H1 (cell line): ENCODE results near the gene SCGB3A1. TPM values are rescaled to one million over a fixed set of nuclear protein-coding genes. Genes with fewer than 3 reads are reported as not detected.

Experiments used
- CTCF ChIA-PET: fragments of 300-600 bp; sonication (Branson Sonifier 250); formaldehyde crosslinking; loops from one replicate; lab custom pipeline; 2021; ENCODE audit not compliant: partially characterized antibody; lab: Charles Lee
- POLR2A ChIA-PET: fragments of 300-600 bp; sonication (Branson Sonifier 250); formaldehyde crosslinking; loops from one replicate; lab custom pipeline; 2021; ENCODE audit warnings: inconsistent platforms; ENCODE audit not compliant: partially characterized antibody; lab: Charles Lee
- DNase-seq, 2 experiments: peaks; one replicate each; pipeline versions ENCODE4 v3.0.0 to v3.0.0-alpha.2; 2010 to 2022; ENCODE audit warnings: low spot score in 2 of 2, low read depth in 1 of 2, mixed read lengths in 1 of 2
- FAIRE-seq: peaks from 2 replicates; lab custom pipeline; 2011; peaks lifted over from hg19 to GRCh38; lab: Jason Lieb, UNC
- H2AFZ ChIP-seq: 2 replicates; pipeline ENCODE4 v1.8.1; 2012; ENCODE audit warnings: low read length, inconsistent platforms
- H2AK5ac ChIP-seq: 2 replicates; pipeline ENCODE4 v1.6.1; 2013; ENCODE audit warnings: low read depth, low read length
- H2BK120ac ChIP-seq: replicated peaks from 2 replicates; pipeline ENCODE3; 2013; ENCODE audit warnings: low read depth, low read length, inconsistent platforms
- H2BK12ac ChIP-seq: 2 replicates; pipeline ENCODE4 v1.6.1; 2013; ENCODE audit warnings: low read depth, low read length
- H2BK15ac ChIP-seq: 2 replicates; pipeline ENCODE4 v1.6.1; 2013; ENCODE audit warnings: low read length
- H2BK20ac ChIP-seq: 2 replicates; pipeline ENCODE4 v1.6.1; 2013; ENCODE audit warnings: low read length
- H2BK5ac ChIP-seq: 2 replicates; pipeline ENCODE4 v1.6.1; 2013; ENCODE audit warnings: low read depth, low read length
- H3K14ac ChIP-seq: 2 replicates; pipeline ENCODE4 v1.6.1; 2013; ENCODE audit warnings: inconsistent platforms; ENCODE audit not compliant: insufficient read length
- H3K18ac ChIP-seq: 2 replicates; pipeline ENCODE4 v1.6.1; 2013; ENCODE audit warnings: low read length; ENCODE audit errors: extremely low read depth
- H3K23ac ChIP-seq: 2 replicates; pipeline ENCODE4 v1.6.1; 2013; ENCODE audit warnings: inconsistent platforms; ENCODE audit not compliant: insufficient read length
- H3K23me2 ChIP-seq: 2 replicates; pipeline ENCODE4 v1.6.1; 2013; ENCODE audit warnings: low read depth, low read length
- H3K27ac ChIP-seq: 2 replicates; pipeline ENCODE4 v1.6.1; 2011; ENCODE audit warnings: low read depth, low read length, inconsistent platforms
- H3K27me3 ChIP-seq, 4 experiments: replicated peaks in 1 of 4; 1 replicate in 1 of 4; 2 replicates in 3 of 4; pipeline versions ENCODE4 v1.6.1 to v1.8.1; 2011 to 2013; ENCODE audit warnings: low read length in 3 of 4, mild to moderate bottlenecking in 3 of 4, inconsistent platforms in 2 of 4, mixed read lengths in 2 of 4, moderate library complexity in 1 of 4; ENCODE audit not compliant: control insufficient read depth in 3 of 4, insufficient read depth in 3 of 4; ENCODE audit errors: extremely low read depth in 1 of 4
- H3K36me3 ChIP-seq, 4 experiments: 2 replicates each; pipeline versions ENCODE4 v1.6.1 to v1.8.1; 2011 to 2013; ENCODE audit warnings: mild to moderate bottlenecking in 4 of 4, low read length in 3 of 4, moderate library complexity in 2 of 4, control low read depth in 1 of 4, inconsistent platforms in 1 of 4; ENCODE audit not compliant: insufficient read depth in 4 of 4, control insufficient read depth in 2 of 4
- H3K4ac ChIP-seq: replicated peaks from 2 replicates; pipeline ENCODE3; 2013; ENCODE audit warnings: low read length, low read depth, mixed read lengths, inconsistent platforms; ENCODE audit not compliant: insufficient read length
- H3K4me1 ChIP-seq, 4 experiments: replicated peaks in 1 of 4; 1 replicate in 1 of 4; 2 replicates in 3 of 4; pipeline versions ENCODE4 v1.6.1 to v1.8.1; 2011 to 2013; ENCODE audit warnings: low read length in 3 of 4, inconsistent platforms in 2 of 4, mixed read lengths in 1 of 4; ENCODE audit not compliant: insufficient read depth in 4 of 4, control insufficient read depth in 3 of 4
- H3K4me2 ChIP-seq, 2 experiments: 2 replicates each; pipeline versions ENCODE4 v1.6.1 to v1.8.1; 2011 to 2013; ENCODE audit warnings: low read depth in 2 of 2, low read length in 2 of 2, control low read depth in 1 of 2, inconsistent platforms in 1 of 2, mild to moderate bottlenecking in 1 of 2; ENCODE audit not compliant: insufficient read depth in 1 of 2
- H3K4me3 ChIP-seq, 4 experiments: fragments of 200-600, 300-600 bp in 1 of 4; sonication (generic), shearing (Covaris generic), sonication (Bioruptor Twin) in 1 of 4; 2 replicates each; pipeline versions ENCODE4 v1.5.1 to v1.8.1; 2011 to 2016; ENCODE audit warnings: low read length in 4 of 4, low read depth in 3 of 4, control low read depth in 2 of 4, inconsistent platforms in 2 of 4, mild to moderate bottlenecking in 2 of 4, mixed read lengths in 1 of 4, moderate library complexity in 1 of 4; ENCODE audit not compliant: insufficient read depth in 2 of 4; ENCODE audit errors: extremely low read depth in 1 of 4
- H3K56ac ChIP-seq: replicated peaks from 2 replicates; pipeline ENCODE3; 2013; ENCODE audit warnings: low read depth, mild to moderate bottlenecking, mixed read lengths, low read length, inconsistent platforms; ENCODE audit not compliant: insufficient read length
- H3K79me1 ChIP-seq: 2 replicates; pipeline ENCODE4 v1.6.1; 2013; ENCODE audit warnings: low read depth, low read length, control low read depth
- H3K79me2 ChIP-seq, 2 experiments: 2 replicates each; pipeline versions ENCODE4 v1.6.1 to v1.8.1; 2012 to 2013; ENCODE audit warnings: low read length in 2 of 2, mild to moderate bottlenecking in 2 of 2, inconsistent platforms in 1 of 2; ENCODE audit not compliant: insufficient read depth in 2 of 2, control insufficient read depth in 1 of 2
- H3K9ac ChIP-seq, 4 experiments: replicated peaks in 1 of 4; 1 replicate in 1 of 4; 2 replicates in 3 of 4; pipeline versions ENCODE4 v1.6.1 to v1.8.1; 2011 to 2013; ENCODE audit warnings: low read depth in 3 of 4, low read length in 3 of 4, control low read depth in 2 of 4, mild to moderate bottlenecking in 2 of 4, moderate library complexity in 2 of 4, inconsistent platforms in 1 of 4; ENCODE audit errors: extremely low read depth in 1 of 4
- H3K9me3 ChIP-seq, 2 experiments: 2 replicates each; pipeline versions ENCODE4 v1.6.1 to v1.8.1; 2012 to 2013; ENCODE audit warnings: mild to moderate bottlenecking in 2 of 2, moderate library complexity in 2 of 2, control low read depth in 1 of 2, inconsistent platforms in 1 of 2, low read depth in 1 of 2, low read length in 1 of 2, mixed read lengths in 1 of 2; ENCODE audit not compliant: insufficient read depth in 2 of 2
- H4K20me1 ChIP-seq, 2 experiments: replicated peaks in 1 of 2; 2 replicates each; pipeline versions ENCODE3 to v1.8.1; 2011 to 2013; ENCODE audit warnings: inconsistent platforms in 2 of 2, low read length in 2 of 2, mild to moderate bottlenecking in 1 of 2; ENCODE audit not compliant: insufficient read depth in 2 of 2, control insufficient read depth in 1 of 2
- H4K5ac ChIP-seq: 2 replicates; pipeline ENCODE4 v1.6.1; 2013; ENCODE audit warnings: low read length, low read depth, mixed read lengths, inconsistent platforms; ENCODE audit not compliant: insufficient read length
- H4K8ac ChIP-seq: 2 replicates; pipeline ENCODE4 v1.8.0; 2013; ENCODE audit warnings: mild to moderate bottlenecking, moderate library complexity, low read length, inconsistent platforms; ENCODE audit not compliant: insufficient read depth; ENCODE audit errors: extremely low read depth
- H4K91ac ChIP-seq: replicated peaks from 2 replicates; pipeline ENCODE3; 2013; ENCODE audit warnings: low read length, mixed read lengths, inconsistent platforms; ENCODE audit not compliant: insufficient read length
- BACH1 ChIP-seq: IDR thresholded peaks from 2 replicates; pipeline ENCODE4 v1.6.1; 2012; ENCODE audit warnings: low read length, improper control_type of control experiment
- CHD2 ChIP-seq: IDR thresholded peaks from 2 replicates; pipeline ENCODE4 v1.6.1; 2012; ENCODE audit warnings: low read length, improper control_type of control experiment
- CTBP2 ChIP-seq: IDR thresholded peaks from 2 replicates; pipeline ENCODE4 v1.7.0; 2011; ENCODE audit warnings: borderline replicate concordance, mild to moderate bottlenecking, moderate library complexity, mixed read lengths, low read length; ENCODE audit not compliant: insufficient read depth, insufficient read length
- EGR1 ChIP-seq: IDR thresholded peaks from 2 replicates; pipeline ENCODE4 v1.6.1; 2011; ENCODE audit warnings: low read depth, low read length, borderline replicate concordance
- KDM4A ChIP-seq: IDR thresholded peaks from one replicate; pipeline ENCODE4 v1.7.1; 2012; ENCODE audit warnings: low read depth, mild to moderate bottlenecking, moderate library complexity, low read length, inconsistent platforms; ENCODE audit not compliant: severe bottlenecking
- KDM5A ChIP-seq: fragments of 200-600 bp; IDR thresholded peaks from 2 replicates; pipeline ENCODE4 v1.7.1; 2012; ENCODE audit warnings: mild to moderate bottlenecking, low read length, inconsistent platforms, mixed read lengths
- NANOG ChIP-seq: IDR thresholded peaks from 2 replicates; pipeline ENCODE4 v1.6.1; 2011; ENCODE audit warnings: low read length, low read depth, mild to moderate bottlenecking, inconsistent platforms; ENCODE audit not compliant: insufficient read depth, poor library complexity, severe bottlenecking
- POLR2AphosphoS5 ChIP-seq: IDR thresholded peaks from 2 replicates; pipeline ENCODE4 v1.6.1; 2011; ENCODE audit warnings: low read depth, low read length
- RNF2 ChIP-seq: fragments of 200-900, 300-1000 bp; sonication (generic); IDR thresholded peaks from 2 replicates; pipeline ENCODE4 v1.7.1; 2016; ENCODE audit warnings: borderline replicate concordance, low read depth, mild to moderate bottlenecking, antibody characterized with exemption, low read length; ENCODE audit not compliant: poor library complexity, severe bottlenecking; ENCODE audit errors: missing control alignments
- SP2 ChIP-seq: IDR thresholded peaks from 2 replicates; pipeline ENCODE4 v1.6.1; 2012; ENCODE audit warnings: mild to moderate bottlenecking, low read length, inconsistent platforms
- TAF1 ChIP-seq: IDR thresholded peaks from 2 replicates; pipeline ENCODE4 v1.6.1; 2011; ENCODE audit warnings: mild to moderate bottlenecking, low read depth, low read length
- TBP ChIP-seq: IDR thresholded peaks from 2 replicates; pipeline ENCODE4 v1.6.1; 2011; ENCODE audit warnings: low read depth, low read length, improper control_type of control experiment
- TEAD4 ChIP-seq: IDR thresholded peaks from 2 replicates; pipeline ENCODE4 v1.6.1; 2012; ENCODE audit warnings: low read depth, low read length, inconsistent platforms, mixed read lengths
- WGBS, 2 experiments: shearing (Covaris generic) in 1 of 2; methylation state at CpG; one replicate each; pipeline versions ENCODE4 v1.1.6 to v1.1.7; 2013 to 2015; ENCODE audit warnings: low lambda C conversion rate in 2 of 2, mixed read lengths in 2 of 2, inconsistent platforms in 1 of 2, low coverage in 1 of 2, missing lambda C conversion rate in 1 of 2; ENCODE audit not compliant: insufficient replicate concordance in 2 of 2, insufficient coverage in 1 of 2, insufficient read length in 1 of 2; ENCODE audit errors: extremely low coverage in 1 of 2, missing lambda C conversion rate in 1 of 2; 5-methylcytosine and 5-hydroxymethylcytosine counted together
- polyA plus RNA-seq, 7 experiments: library from polyadenylated mRNA; depleted of rRNA in 3 of 7; stranded (reverse) in 5 of 7; unstranded in 2 of 7; fragments of >200 nt in 5 of 7; fragments of 200-250 nt in 2 of 7; gene quantifications; 1 replicate in 5 of 7; 2 replicates in 1 of 7; 4 replicates in 1 of 7; pipeline versions ENCODE4 v1.2.1 to v1.2.3, GENCODE V29; 2011 to 2013; ENCODE audit warnings: missing spikeins in 2 of 7, mixed read lengths in 2 of 7
- total RNA-seq: library from RNA; stranded (reverse); fragmentation: NEBNext Ultra II Directional; extraction: Animal tissue kit (Norgen Biotek cat#: 25700); gene quantifications from 2 replicates; pipeline ENCODE4 v1.2.1, GENCODE V29; 2021
- TF ChIP-seq, protein P1 (sequence below): IDR thresholded peaks from 2 replicates; pipeline ENCODE4 v1.6.1; 2012; ENCODE audit warnings: inconsistent platforms

The SCGB3A1 gene
- total and polyA plus RNA-seq, 2 of the 8 experiments (the other 6 are each of a cell fraction or from before 2014, with no cell fraction given): 0.20 TPM; not detected in 1

DNA sequence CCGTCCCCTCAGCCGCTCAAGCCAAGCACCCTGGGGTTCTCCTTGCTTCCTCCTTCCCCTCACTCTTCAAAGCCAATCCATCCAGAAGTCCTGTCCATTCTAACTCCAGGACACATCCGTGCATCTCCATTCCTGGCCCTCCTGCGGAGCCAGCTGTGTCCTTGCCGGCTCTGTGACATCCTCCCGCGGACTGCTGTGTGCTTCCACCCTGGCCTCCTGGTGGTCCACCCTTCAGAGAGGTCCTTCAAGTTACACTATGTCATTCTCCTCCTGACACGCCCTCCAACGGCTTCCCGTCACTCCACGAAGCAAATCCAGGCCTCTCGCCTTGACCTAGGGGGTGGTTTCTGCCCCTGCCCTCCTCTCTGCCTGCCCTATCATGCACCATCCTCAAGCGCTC lies 13.0 kb upstream of the SCGB3A1 start:
- no peak overlapping the region for H4K8ac ChIP-seq
- CTCF ChIA-PET: interaction anchor here (1.0 to 2.7 kb wide), 5 partner anchors 9 to 37 kb away, joined by 3 to 16 read pairs (median 4); no protein-coding TSS in a partner anchor

More for the DNA sequence above, 13.0 kb upstream of the SCGB3A1 start:
- H3K27me3 ChIP-seq: 0 out of 7 replicates have a peak, but pooled peaks cover 0 to 1% (median 0%) of the 10 kb centered on the region in 4 experiments
- no peak overlapping the region for H3K4me2 ChIP-seq
- no peak overlapping the region for H2BK120ac ChIP-seq
- H3K9ac ChIP-seq: no peak overlapping the region
- H3K79me1 ChIP-seq: no peaks in the 10 kb centered on the region
- H3K23ac ChIP-seq: no peak overlapping the region
- H2BK15ac ChIP-seq: no peak overlapping the region
- no peaks in the 10 kb centered on the region for H4K20me1 ChIP-seq
- H4K5ac ChIP-seq: no peak overlapping the region
- no peaks in the 10 kb centered on the region for H3K9me3 ChIP-seq
- FAIRE-seq (no peak), DNase-seq (no peak)
- no peak overlapping the region for H3K18ac ChIP-seq
- H2BK20ac ChIP-seq: no peak overlapping the region
- no peak overlapping the region for H3K27ac ChIP-seq
- no peaks in the 10 kb centered on the region for H3K23me2 ChIP-seq
- H3K4me3 ChIP-seq: no peak overlapping the region
- H2AFZ ChIP-seq: no peak overlapping the region
- TF ChIP-seq KDM4A (no peak), BACH1 (no peak), KDM5A (no peak), TBP (no peak), POLR2AphosphoS5 (no peak), EGR1 (no peak), TEAD4 (no peak), CHD2 (no peak), RNF2 (no peak), CTBP2 (no peak), NANOG (no peak), SP2 (no peak), TAF1 (no peak)
- TF ChIP-seq, protein P1, sequence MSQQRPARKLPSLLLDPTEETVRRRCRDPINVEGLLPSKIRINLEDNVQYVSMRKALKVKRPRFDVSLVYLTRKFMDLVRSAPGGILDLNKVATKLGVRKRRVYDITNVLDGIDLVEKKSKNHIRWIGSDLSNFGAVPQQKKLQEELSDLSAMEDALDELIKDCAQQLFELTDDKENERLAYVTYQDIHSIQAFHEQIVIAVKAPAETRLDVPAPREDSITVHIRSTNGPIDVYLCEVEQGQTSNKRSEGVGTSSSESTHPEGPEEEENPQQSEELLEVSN: no peak
- no peak overlapping the region for H3K56ac ChIP-seq
- no peak overlapping the region for H3K14ac ChIP-seq
- POLR2A ChIA-PET: interaction anchor here (0.8 to 2.7 kb wide), 2 partner anchors 10 to 15 kb away, joined by 3 to 6 read pairs; no protein-coding TSS in a partner anchor
- H3K36me3 ChIP-seq: no peaks in the 10 kb centered on the region
- no peaks in the 10 kb centered on the region; a peak in 2 of 7 replicates for H3K4me1 ChIP-seq
- 86% methylated on average over 13 of the region's 13 CpGs; no CpG with 5 or more reads in 1 of the 2 experiments for WGBS, 2 experiments
- no peak overlapping the region for H2AK5ac ChIP-seq
- H3K79me2 ChIP-seq: no peaks in the 10 kb centered on the region
- no peak overlapping the region for H4K91ac ChIP-seq
- no peak overlapping the region for H3K4ac ChIP-seq
- no peak overlapping the region for H2BK12ac ChIP-seq
- H2BK5ac ChIP-seq: no peak overlapping the region
